ENCODE results near the gene SLC6A4. TPM values are rescaled to one million over a fixed set of nuclear protein-coding genes. Genes with fewer than 3 reads are reported as not detected.

Gene SLC6A4
- total and polyA plus RNA-seq, 2 experiments from 2014 or later: 0.06 to 0.14 TPM

DNA sequence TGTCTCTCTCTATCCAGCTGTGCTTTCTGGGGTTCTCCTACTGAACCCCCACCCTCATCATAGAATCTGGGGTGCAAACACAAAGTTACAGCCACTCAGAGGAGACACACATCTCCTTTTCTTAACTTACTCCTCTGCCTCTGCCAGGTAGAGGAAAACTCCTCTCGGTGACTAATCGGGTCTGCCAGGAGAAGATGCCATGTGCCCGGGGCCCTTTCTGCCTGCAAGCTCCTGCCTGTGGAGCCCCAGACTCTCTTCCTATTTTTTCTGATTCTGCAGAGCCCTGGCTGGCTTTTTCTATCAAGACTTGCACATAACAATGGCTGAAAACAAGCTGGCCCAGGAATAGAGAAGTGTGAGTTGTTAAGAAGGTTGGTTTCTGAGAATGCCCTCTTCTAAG lies 10.4 kb downstream of the SLC6A4 start (continued):
- TF ChIP-seq, protein P1, sequence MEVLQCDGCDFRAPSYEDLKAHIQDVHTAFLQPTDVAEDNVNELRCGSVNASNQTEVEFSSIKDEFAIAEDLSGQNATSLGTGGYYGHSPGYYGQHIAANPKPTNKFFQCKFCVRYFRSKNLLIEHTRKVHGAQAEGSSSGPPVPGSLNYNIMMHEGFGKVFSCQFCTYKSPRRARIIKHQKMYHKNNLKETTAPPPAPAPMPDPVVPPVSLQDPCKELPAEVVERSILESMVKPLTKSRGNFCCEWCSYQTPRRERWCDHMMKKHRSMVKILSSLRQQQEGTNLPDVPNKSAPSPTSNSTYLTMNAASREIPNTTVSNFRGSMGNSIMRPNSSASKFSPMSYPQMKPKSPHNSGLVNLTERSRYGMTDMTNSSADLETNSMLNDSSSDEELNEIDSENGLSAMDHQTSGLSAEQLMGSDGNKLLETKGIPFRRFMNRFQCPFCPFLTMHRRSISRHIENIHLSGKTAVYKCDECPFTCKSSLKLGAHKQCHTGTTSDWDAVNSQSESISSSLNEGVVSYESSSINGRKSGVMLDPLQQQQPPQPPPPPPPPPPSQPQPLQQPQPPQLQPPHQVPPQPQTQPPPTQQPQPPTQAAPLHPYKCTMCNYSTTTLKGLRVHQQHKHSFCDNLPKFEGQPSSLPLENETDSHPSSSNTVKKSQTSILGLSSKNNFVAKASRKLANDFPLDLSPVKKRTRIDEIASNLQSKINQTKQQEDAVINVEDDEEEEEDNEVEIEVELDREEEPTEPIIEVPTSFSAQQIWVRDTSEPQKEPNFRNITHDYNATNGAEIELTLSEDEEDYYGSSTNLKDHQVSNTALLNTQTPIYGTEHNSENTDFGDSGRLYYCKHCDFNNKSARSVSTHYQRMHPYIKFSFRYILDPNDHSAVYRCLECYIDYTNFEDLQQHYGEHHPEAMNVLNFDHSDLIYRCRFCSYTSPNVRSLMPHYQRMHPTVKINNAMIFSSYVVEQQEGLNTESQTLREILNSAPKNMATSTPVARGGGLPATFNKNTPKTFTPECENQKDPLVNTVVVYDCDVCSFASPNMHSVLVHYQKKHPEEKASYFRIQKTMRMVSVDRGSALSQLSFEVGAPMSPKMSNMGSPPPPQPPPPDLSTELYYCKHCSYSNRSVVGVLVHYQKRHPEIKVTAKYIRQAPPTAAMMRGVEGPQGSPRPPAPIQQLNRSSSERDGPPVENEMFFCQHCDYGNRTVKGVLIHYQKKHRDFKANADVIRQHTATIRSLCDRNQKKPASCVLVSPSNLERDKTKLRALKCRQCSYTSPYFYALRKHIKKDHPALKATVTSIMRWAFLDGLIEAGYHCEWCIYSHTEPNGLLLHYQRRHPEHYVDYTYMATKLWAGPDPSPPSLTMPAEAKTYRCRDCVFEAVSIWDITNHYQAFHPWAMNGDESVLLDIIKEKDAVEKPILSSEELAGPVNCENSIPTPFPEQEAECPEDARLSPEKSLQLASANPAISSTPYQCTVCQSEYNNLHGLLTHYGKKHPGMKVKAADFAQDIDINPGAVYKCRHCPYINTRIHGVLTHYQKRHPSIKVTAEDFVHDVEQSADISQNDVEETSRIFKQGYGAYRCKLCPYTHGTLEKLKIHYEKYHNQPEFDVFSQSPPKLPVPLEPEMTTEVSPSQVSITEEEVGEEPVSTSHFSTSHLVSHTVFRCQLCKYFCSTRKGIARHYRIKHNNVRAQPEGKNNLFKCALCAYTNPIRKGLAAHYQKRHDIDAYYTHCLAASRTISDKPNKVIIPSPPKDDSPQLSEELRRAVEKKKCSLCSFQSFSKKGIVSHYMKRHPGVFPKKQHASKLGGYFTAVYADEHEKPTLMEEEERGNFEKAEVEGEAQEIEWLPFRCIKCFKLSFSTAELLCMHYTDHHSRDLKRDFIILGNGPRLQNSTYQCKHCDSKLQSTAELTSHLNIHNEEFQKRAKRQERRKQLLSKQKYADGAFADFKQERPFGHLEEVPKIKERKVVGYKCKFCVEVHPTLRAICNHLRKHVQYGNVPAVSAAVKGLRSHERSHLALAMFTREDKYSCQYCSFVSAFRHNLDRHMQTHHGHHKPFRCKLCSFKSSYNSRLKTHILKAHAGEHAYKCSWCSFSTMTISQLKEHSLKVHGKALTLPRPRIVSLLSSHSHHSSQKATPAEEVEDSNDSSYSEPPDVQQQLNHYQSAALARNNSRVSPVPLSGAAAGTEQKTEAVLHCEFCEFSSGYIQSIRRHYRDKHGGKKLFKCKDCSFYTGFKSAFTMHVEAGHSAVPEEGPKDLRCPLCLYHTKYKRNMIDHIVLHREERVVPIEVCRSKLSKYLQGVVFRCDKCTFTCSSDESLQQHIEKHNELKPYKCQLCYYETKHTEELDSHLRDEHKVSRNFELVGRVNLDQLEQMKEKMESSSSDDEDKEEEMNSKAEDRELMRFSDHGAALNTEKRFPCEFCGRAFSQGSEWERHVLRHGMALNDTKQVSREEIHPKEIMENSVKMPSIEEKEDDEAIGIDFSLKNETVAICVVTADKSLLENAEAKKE (CRISPR knock-in tag; IDR thresholded peaks at IDR 0.05): no peak
- TF ChIP-seq EZH2phosphoT487 (IDR thresholded peaks at IDR 0.05; ENCODE audit: unreplicated experiment): no peak
- no peak for TF ChIP-seq STAT1 (IDR thresholded peaks at IDR 0.05; ENCODE audit: unreplicated experiment)
- TF ChIP-seq ZNF331 (CRISPR knock-in tag; IDR thresholded peaks at IDR 0.05; ENCODE audit: low read depth): no peak
- TF ChIP-seq EZH2 (IDR thresholded peaks at IDR 0.05; ENCODE audit: low read depth, unreplicated experiment): no peak
- no peak for TF ChIP-seq NANOG (IDR thresholded peaks at IDR 0.05; ENCODE audit: borderline replicate concordance)
- TF ChIP-seq ZNF114 (CRISPR knock-in tag; IDR thresholded peaks at IDR 0.05): no peak

DNA sequence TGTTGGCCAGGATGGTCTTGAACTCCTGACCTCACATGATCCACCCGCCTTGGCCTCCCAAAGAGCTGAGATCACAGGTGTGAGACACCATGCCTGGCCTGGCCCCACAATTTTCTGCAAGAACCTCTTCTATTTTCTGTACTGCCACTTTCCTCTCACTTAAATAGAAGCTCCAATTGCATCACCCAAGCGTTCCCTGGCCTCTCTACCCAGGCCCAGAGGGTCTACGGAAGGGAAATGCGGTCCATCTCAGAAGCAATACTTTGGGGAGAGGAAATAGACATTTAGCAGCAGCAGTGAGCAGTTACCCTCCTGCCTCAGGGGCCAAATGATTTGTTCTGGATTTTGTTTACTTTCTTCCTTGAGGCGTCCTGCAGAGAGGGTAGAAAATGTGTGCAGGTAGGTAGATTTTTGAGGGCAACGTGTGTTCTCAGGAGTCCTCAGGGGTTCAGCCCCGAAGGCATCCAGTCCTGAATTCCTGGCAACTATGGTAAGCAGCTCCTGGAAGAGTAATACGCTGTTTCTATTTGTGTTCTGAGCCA lies 11.0 kb downstream of the SLC6A4 start:
- ATAC-seq: no peak
- no peak overlapping the region for H3K4me3 ChIP-seq
- Mint-ChIP-seq H3K27me3 (ENCODE audit: insufficient read depth, low read depth, poor library complexity) (peaks cover 8% of the 10 kb centered on the region), H3K36me3 (ENCODE audit: low read depth) (no peaks in the 10 kb centered on the region), H3K4me1 (peaks cover 4% of the 10 kb centered on the region), H3K4me3 (no peak overlapping the region), H3K9me3 (no peaks in the 10 kb centered on the region), H3K27ac (peak overlapping the region; percentile 8; the same call in 1 of the 2 replicates)
- no peaks in the 10 kb centered on the region for H3K36me3 ChIP-seq (ENCODE audit: insufficient read depth)
- no peaks in the 10 kb centered on the region for H3K4me1 ChIP-seq (ENCODE audit: insufficient read depth)
- H4K20me1 ChIP-seq (replicated peaks; ENCODE audit: insufficient read depth): no peaks in the 10 kb centered on the region
- no peaks in the 10 kb centered on the region for H3F3A ChIP-seq (replicated peaks; ENCODE audit: low read depth)
- H3K4me2 ChIP-seq: no peak overlapping the region
- DNase-seq (ENCODE audit: low spot score): no peak
- TF ChIP-seq EZH2phosphoT487 (IDR thresholded peaks at IDR 0.05; ENCODE audit: unreplicated experiment) (no peak), ZNF331 (CRISPR knock-in tag; IDR thresholded peaks at IDR 0.05; ENCODE audit: low read depth) (no peak)
- TF ChIP-seq, protein P2, sequence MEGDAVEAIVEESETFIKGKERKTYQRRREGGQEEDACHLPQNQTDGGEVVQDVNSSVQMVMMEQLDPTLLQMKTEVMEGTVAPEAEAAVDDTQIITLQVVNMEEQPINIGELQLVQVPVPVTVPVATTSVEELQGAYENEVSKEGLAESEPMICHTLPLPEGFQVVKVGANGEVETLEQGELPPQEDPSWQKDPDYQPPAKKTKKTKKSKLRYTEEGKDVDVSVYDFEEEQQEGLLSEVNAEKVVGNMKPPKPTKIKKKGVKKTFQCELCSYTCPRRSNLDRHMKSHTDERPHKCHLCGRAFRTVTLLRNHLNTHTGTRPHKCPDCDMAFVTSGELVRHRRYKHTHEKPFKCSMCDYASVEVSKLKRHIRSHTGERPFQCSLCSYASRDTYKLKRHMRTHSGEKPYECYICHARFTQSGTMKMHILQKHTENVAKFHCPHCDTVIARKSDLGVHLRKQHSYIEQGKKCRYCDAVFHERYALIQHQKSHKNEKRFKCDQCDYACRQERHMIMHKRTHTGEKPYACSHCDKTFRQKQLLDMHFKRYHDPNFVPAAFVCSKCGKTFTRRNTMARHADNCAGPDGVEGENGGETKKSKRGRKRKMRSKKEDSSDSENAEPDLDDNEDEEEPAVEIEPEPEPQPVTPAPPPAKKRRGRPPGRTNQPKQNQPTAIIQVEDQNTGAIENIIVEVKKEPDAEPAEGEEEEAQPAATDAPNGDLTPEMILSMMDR (conservative IDR thresholded peaks at IDR 0.05; ENCODE audit: low read depth in 2 of 2): no peak
- peak overlapping the region; percentile 43 for H2AFZ ChIP-seq
- H3K27ac ChIP-seq (ENCODE audit: low read depth): no peak overlapping the region
- H3K27me3 ChIP-seq (ENCODE audit: insufficient read depth): no peaks in the 10 kb centered on the region
- H3K79me2 ChIP-seq (replicated peaks; ENCODE audit: insufficient read depth): no peaks in the 10 kb centered on the region
- no peaks in the 10 kb centered on the region for H3K9me2 ChIP-seq (ENCODE audit: insufficient read depth)
